ENCODE results near the gene KIF6.

KIF6 gene

DNA sequence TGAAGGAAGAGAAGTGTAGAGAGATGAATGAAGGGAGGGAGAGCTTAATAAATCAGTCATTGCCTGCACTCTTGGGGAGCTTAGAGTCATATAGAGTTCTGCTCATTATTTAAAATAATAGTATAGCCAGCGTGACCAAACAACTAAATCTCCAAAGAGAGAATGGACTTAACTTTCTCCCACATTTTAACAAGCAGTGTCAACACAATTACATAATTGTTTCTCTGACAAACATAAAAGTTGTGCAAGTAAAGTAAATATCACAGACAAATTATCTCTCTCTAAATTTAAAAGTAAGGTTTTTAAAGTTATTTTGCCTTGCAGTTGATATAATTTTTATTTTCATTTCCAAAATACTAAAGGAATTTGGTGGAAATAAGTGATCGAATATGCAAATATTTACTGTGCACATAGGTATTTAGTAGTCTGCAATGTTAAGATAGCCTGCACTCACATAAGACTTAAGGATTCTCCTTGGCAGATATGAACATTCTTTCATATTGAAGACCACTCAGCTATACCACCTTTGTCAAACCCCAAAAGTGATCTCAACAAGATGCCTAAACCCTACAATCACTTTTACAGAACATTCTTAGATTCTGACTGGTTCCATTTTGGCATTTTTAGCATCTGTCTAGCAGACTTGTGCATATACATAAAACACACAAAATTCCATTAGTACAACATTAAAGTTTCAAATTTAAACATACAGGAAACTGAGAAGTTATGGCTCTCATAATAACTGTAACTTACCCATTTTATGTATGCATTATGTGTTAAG is 67.7 kb downstream of the KIF6 start:
- DNase-seq: no peak

- no peak for DNase-seq
Measured at GRCh38 chr6:39654121-39654520, 71.1 kb downstream of the KIF6 start.

DNA sequence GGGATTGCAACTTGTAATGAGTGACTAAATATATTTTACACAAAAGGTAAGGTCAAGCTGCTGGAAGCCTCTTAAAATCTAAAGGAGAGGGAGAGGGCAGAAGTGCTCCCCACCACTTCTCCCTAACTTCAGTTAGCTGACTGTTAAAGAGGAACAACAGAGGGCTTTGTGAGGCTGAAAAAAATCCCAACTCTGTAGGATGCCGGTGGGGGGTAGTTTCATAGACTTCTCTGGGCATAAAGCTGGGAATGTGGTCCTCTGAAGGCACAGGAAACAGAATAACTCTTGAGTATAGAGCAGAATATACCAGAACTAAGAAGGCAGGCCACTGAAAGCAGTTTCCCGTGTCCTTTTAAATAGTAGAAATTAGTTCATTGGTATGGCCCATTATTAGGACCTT is 71.6 kb downstream of the KIF6 start:
- no peak for DNase-seq

- no peak for DNase-seq
Measured at GRCh38 chr6:39649996-39650395, 75.2 kb downstream of the KIF6 start.

GRCh38 chr6:39646751-39647420 is 78.3 kb downstream of the KIF6 start:
- DNase-seq: no peak

GRCh38 chr6:39642270-39642669 is 82.9 kb downstream of the KIF6 start:
- DNase-seq: no peak

- no peak for DNase-seq
Measured at GRCh38 chr6:39638126-39638822, 86.9 kb downstream of the KIF6 start.

DNA sequence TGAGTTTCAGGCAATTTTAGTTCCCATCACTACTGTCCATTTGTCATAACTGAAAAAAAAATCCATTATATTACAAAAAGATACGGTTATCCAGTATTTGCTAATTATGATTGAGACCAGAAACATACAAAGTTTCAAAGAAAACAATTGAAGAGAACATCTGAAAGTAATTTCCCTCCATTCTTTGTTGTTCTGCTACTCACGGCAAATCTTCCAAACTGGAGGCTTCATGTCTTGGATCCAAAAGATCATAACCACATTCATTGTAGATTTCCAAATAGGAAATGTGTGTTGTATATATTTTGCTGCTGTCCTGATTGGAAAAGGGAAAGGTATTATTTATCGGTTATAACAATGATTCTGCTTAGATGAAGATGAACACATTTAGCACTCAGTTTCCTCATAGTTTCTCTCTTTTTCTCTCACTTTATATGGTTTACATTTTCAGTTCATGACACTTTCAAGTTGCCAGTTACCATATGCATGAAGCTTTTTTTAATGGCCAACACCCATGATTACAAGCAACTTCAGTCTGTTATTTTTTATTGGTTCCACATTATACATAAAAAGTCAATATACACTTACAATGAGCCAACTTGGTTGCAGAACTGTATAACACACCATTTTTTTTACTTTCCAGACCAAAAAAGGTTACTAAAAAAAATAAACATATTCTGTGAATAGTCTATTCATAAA is 90.4 kb downstream of the KIF6 start:
- DNase-seq: no peak

DNA sequence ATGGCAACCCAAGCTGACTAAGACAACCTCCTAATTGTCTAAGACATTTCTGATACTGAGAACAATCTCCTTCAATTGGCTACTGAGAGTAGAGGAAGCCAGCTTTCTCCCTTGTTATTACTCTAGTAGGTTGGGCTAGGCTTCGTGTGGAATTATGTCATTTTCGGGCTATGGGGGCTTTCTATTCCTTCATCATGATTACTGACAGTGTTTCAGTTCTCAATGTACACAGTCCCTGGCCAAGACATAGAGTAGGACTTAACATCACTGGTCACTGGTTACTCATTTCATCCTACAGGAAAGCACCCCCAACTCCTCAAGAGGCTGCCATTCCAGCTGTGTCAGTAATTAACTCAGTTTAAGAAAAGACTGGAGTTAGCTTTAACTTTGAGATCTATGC is 100.0 kb downstream of the KIF6 start:
- DNase-seq: no peak

GRCh38 chr6:39623750-39624149 is 101.5 kb downstream of the KIF6 start:
- no peak for DNase-seq

DNA sequence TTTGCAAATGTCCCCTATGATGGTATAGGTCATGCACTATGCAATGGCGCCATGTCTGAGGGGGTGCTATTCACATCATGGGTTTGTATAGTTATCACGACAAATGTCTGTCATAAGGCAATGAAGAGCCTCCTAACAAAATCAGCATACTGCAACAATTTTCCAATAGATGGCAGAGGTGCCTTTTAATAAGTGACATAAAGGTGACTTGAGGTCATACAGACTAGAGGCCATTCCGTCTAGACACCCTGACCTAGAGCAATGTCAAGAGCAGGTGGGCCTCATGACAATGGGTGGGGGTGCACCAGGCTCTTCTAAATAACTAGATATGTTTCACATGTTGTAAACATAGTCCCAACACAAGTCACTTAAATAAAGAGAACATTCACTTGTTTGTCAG is 107.7 kb downstream of the KIF6 start:
- DNase-seq: no peak

GRCh38 chr6:39617026-39617425 is 108.2 kb downstream of the KIF6 start:
- no peak for DNase-seq

- DNase-seq: no peak
Measured at GRCh38 chr6:39615622-39616021, 109.6 kb downstream of the KIF6 start.

DNA sequence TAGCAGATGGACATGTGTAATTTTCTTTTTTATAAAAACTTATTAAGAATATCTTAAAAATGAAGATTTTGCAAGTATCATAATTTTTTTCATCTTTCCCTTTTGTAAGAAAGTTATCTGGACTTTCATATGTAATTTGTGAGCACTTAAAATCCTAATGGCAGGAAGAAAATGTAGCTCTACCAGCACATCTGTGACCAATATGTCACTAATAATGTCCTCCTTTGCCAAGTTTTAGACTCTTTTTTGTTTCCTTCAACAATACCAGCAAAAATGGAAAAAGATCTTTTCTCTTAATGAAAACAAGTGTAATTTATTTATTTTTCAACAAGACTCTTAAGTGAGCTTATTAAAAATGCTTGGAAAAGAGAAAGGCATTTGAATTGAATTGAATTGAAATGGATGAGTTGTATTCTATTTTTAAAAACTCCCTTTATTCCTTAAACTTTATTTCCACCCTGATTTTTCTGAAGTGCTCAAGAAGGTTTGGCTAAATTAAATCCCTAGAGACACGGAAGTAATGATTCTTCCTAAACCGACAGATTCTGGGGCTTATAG is 110.7 kb downstream of the KIF6 start:
- DNase-seq: no peak

- no peak for DNase-seq
Measured at GRCh38 chr6:39610221-39610620, 115.0 kb downstream of the KIF6 start.

DNA sequence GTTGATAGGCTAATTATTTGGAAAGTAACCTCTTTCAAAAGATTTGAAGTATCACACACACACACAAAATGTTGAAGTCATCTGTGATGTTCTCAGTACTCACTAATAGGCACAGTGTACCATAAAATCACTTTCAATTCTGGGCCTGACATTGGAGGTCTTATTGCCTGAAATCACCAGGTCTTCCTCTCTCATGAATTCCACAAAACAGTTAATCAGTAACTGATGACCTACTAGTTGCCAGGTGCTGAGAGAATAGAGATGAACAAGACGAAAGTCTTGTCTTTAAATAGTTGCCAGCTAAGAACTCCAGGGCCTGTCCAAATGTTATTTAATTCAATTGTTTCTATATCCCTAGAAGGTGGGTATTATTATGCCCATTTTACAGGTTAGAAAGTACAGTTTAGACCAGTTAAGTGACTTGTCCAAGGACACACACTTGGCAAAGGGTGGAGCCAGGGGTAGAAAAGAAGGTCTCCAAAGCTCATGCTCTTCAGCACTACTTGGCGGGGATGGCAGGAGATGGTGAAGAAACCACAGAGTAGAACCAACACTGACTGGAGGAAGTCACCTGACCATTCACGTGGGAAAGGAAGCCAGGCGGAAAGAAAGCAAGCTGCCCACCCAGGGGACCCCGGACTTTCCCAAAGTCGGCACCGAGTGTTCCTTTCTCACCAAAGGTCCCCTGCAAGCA is 116.4 kb downstream of the KIF6 start:
- DNase-seq: no peak

DNA sequence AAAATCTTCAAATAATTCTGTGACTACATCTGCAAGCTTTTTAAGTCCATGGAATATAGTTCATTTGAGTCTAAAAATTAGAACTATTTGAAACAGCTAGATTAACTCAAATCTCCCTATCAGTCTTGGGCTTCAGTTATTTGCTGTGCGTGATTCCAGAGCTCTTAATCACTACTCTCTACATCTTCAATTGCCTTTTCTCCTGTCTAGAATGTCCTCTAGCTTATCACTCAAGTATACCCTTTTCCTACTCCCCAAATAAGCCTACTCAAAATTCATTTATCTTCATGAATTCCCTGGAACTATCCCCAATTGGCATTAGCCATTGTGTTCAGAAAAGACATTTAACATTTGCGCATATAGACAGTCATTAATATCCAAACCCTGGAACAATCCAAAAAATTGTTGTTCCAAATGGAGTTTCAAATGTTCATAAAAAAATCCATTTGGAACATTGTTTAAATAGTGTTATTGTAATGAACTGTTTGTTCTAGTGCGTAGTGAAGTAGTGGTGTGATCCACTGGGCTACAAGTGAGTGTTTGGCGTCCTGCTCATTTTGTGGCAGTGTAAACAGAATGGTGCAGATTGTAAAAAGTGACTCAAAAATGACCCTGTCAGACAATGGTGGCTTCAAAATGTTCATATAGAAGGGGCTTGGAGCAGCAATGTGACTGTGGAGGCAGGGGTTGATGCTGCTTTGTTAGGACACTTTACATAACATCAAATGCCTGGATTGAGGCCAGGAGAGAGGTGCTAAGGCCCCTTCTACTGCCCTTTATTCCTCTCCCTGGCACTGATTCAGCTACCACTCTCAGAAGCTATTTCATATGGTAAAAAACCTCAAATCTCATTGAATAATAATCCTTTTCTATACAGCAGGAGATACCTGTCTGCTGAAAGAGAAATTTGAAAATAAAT is 122.3 kb downstream of the KIF6 start:
- DNase-seq: no peak

- no peak for DNase-seq
Measured at GRCh38 chr6:39599973-39600372, 125.2 kb downstream of the KIF6 start.

- DNase-seq: no peak
Measured at GRCh38 chr6:39599341-39599740, 125.9 kb downstream of the KIF6 start.

- no peak for DNase-seq
Measured at GRCh38 chr6:39594285-39594684, 130.9 kb downstream of the KIF6 start.

DNA sequence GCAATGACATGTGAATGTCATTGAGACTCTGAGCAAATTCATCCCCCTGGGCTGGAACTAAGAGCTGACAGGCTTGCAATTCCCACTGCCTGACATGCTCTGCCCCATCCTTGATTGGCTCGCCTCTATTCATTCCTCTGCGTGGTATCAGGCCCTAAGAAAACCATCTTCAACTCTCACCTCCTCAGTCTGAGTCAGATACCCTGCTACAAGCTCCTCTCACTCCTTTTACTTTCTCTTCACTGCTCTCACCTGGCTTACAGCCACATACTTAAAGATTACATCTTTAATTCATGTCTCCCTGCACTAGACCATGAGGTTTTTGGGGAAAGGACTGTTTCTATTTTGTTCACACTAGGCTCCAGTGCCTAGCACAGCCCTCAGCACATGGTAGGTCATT is 131.6 kb downstream of the KIF6 start:
- no peak for DNase-seq
